Bronchial epithelial cell (primary cell): ENCODE data around the gene RAPGEF6. TPM values are rescaled to one million over a fixed set of nuclear protein-coding genes. Genes with fewer than 3 reads are reported as not detected.
"Not testable (repeated sequence)": the region's sequence is repeated elsewhere in the genome, so short reads cannot be mapped to it uniquely, and the experiment has no call there.

Source experiments
- DNase-seq: peaks from one replicate; pipeline ENCODE4 v3.0.0-alpha.2; 2010; ENCODE audit warnings: low read depth
- FAIRE-seq: peaks from 2 replicates; lab custom pipeline; 2011; peaks lifted over from hg19 to GRCh38; lab: Jason Lieb, UNC
- H3K27me3 ChIP-seq: 2 replicates; pipeline ENCODE4 v1.5.1; 2011; ENCODE audit warnings: low read length; ENCODE audit not compliant: control insufficient read depth, insufficient read depth
- H3K36me3 ChIP-seq: 2 replicates; pipeline ENCODE4 v1.5.1; 2011; ENCODE audit warnings: low read length; ENCODE audit not compliant: control insufficient read depth, insufficient read depth
- H3K4me3 ChIP-seq: 2 replicates; pipeline ENCODE4 v1.5.1; 2011; ENCODE audit warnings: mild to moderate bottlenecking, low read depth, low read length, control low read depth
- total RNA-seq: library from RNA; depleted of rRNA; stranded (reverse); fragments of >200 nt; gene quantifications from 2 replicates; pipeline ENCODE4 v1.2.1, GENCODE V29; 2014
- TF ChIP-seq, protein P1 (sequence below): IDR thresholded peaks from 2 replicates; pipeline ENCODE4 v1.5.1; 2011; ENCODE audit warnings: mild to moderate bottlenecking, moderate library complexity, low read length, control low read depth, inconsistent platforms; ENCODE audit not compliant: insufficient read depth, severe bottlenecking

RAPGEF6 gene
- total RNA-seq, 1 donor from 2014 or later = 14.2 TPM

DNA sequence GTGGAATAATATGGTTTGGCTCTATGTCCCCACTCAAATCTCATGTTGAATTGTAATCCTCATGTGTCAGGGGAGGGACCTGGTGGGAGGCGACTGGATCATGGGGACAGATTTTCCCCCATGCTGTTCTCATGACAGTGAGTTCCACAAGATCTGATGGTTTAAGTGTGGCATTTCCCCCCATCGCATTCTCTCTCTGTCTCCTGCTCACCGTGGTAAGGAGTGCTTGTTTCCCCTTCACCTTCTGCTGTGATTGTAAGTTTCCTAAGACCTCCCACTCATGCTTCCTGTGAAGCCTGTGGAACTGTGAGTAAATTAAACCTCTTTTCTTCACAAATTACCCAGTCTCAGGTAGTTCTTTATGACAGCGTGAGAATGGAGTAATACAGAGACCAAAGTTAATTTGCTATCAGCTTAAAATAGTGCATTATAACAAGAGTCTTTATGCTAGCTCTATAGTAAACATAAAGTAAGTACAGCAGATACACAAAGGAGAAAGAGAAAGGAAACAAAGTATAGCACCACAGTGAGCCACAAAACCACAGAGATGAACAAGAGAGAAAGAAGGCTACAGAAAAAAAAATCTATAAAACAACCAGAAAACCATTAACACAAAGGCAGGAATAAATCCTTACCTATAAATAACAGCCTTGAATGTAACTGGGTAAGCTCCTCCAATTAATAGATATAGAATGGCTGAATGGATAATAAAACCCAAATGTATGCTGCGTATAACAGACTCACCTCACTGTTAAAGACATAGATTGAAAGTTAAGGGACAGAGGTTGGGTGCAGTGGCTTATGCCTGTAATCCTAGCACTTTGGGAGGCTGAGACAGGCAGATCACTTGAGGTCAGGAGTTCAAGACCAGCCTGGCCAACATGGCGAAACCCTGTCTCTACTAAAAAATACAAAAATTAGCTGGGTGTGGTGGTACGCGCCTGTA, 39.7 kb downstream of the RAPGEF6 start:
- TF ChIP-seq, protein P1, sequence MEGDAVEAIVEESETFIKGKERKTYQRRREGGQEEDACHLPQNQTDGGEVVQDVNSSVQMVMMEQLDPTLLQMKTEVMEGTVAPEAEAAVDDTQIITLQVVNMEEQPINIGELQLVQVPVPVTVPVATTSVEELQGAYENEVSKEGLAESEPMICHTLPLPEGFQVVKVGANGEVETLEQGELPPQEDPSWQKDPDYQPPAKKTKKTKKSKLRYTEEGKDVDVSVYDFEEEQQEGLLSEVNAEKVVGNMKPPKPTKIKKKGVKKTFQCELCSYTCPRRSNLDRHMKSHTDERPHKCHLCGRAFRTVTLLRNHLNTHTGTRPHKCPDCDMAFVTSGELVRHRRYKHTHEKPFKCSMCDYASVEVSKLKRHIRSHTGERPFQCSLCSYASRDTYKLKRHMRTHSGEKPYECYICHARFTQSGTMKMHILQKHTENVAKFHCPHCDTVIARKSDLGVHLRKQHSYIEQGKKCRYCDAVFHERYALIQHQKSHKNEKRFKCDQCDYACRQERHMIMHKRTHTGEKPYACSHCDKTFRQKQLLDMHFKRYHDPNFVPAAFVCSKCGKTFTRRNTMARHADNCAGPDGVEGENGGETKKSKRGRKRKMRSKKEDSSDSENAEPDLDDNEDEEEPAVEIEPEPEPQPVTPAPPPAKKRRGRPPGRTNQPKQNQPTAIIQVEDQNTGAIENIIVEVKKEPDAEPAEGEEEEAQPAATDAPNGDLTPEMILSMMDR = no peak
- no peak for DNase-seq
- Histone ChIP-seq H3K4me3 (no peak overlapping the region), H3K36me3 (no peaks in the 10 kb centered on the region), H3K27me3 (no peaks in the 10 kb centered on the region)
- FAIRE-seq = no peak

DNA sequence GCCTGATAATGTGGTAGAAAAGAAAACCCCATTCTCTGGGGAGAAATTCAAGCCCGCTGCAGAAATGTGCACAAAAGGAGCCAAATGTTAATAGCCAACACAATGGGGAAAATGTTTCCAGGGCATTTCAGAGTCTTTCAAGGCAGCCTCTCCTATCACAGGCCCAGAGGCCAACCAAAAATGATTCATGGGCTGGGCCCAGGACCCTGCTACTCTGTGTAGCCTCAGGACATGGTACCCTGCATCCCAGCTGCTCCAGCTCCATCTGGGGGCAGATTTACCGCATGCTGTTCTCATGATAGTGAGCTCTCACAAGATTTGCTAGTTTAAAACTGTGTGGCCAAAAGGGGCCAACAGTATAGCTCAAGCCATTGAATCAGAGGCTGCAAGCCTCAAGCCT, 41.1 kb downstream of the RAPGEF6 start:
- FAIRE-seq (no peak), DNase-seq (no peak)
- H3K4me3 ChIP-seq = no peak overlapping the region
- H3K27me3 ChIP-seq = no peaks in the 10 kb centered on the region
- H3K36me3 ChIP-seq = no peaks in the 10 kb centered on the region
- TF ChIP-seq, protein P1 = no peak

DNA sequence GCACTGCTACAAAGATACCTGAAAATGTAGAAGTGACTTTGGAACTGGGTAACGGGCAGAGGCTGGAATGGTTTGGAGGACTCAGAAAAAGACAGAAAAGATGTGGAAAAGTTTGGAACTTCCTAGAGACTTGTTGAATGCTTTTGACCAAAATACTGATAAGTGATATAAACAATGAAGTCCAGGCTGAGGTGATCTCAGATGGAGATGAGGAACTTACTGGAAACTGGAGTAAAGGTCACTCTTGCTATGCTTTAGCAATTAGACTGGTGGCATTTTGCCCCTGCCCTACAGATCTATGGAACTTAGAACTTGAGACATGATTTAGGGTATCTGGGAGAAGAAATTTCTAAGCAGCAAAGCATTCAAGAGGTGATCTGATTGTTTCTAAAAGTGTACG, 41.6 kb downstream of the RAPGEF6 start:
- DNase-seq, H3K4me3 ChIP-seq, H3K36me3 ChIP-seq, FAIRE-seq, H3K27me3 ChIP-seq: not testable (repeated sequence)

DNA sequence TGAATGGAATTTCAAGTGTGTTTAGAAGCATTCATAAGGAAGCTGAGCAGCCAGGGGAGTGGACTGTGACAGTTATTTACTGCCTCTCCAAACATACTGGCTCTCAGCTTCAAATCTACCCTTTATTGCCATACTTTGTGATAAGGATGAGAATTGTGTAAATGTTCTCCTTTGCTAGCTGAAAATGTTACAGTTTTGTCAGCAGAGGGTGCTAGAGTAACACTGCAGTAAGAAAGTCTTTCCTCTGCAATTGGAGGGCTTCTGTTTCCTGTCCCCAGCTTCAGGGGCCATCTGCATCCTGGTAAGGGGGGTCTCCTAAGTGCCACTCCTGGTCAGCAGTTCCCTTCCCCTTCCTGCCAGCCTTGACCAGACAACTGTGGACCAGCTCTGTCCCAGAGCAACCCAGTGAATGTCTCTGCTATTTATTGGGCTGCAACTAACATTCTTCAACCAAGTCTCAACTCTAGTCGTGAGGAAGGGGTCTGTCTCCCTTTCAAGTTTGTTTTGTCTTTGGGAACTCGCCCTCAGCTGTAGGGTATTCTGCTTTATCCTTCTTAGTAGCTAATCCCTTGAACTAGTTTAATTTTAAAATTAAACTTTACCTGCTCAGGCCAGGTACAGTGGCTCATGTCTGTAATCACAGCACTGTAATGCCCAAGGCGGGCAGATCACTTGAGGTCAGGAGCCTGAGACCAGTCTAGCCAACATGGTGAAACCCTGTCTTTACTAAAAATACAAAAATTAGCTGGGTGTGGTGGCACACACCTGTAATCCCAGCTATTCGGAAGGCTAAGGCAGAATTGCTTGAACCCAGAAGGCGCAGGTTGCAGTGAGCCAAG, 45.3 kb downstream of the RAPGEF6 start:
- TF ChIP-seq, protein P1 = peak; percentile 73
- peak; percentile 56 for DNase-seq
- FAIRE-seq = no peak
- no peaks in the 10 kb centered on the region for H3K27me3 ChIP-seq
- H3K36me3 ChIP-seq = no peaks in the 10 kb centered on the region
- no peak overlapping the region for H3K4me3 ChIP-seq

DNA sequence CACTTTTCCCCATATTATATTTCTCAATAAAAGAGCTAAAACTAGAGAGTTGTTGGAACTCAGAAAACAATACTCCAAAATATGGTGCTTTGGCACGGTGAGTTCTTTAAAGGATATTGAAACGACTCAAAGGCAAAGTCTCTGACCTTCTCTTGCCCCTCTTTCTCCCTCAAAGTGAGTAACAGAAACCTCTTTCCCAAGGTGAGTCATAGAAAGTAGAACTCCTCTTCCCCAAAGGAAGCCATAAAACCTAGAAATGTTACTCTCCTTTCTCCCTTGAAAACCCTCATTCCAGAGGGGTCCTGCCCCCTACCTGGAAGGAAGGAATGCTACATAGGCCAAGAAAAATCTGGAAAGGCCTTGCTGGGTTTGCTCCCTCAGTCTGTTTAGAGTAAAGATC, 47.5 kb downstream of the RAPGEF6 start:
- peak; percentile 41 for DNase-seq

More for the DNA sequence above, 47.5 kb downstream of the RAPGEF6 start:
- TF ChIP-seq, protein P1 = no peak
- H3K36me3 ChIP-seq = no peaks in the 10 kb centered on the region
- FAIRE-seq = no peak
- H3K27me3 ChIP-seq = no peaks in the 10 kb centered on the region
- no peak overlapping the region for H3K4me3 ChIP-seq
